Tongue (tissue), 2 donors: ENCODE data around the gene MYO15B. TPM values are rescaled to one million over a fixed set of nuclear protein-coding genes. Genes with fewer than 3 reads are reported as not detected.
"Not testable (repeated sequence)": the region's sequence is repeated elsewhere in the genome, so short reads cannot be mapped to it uniquely, and the experiment has no call there.

Source experiments
- DNase-seq: peaks from one replicate; pipeline ENCODE4 v3.0.0-alpha.2; 2015
- total RNA-seq: library from RNA; depleted of rRNA; stranded (reverse); fragments of >200 nt; gene quantifications from one replicate; pipeline ENCODE4 v1.2.3, GENCODE V29; 2014

Gene MYO15B
- total RNA-seq, 1 donor from 2014 or later, result 63.4 TPM

DNA sequence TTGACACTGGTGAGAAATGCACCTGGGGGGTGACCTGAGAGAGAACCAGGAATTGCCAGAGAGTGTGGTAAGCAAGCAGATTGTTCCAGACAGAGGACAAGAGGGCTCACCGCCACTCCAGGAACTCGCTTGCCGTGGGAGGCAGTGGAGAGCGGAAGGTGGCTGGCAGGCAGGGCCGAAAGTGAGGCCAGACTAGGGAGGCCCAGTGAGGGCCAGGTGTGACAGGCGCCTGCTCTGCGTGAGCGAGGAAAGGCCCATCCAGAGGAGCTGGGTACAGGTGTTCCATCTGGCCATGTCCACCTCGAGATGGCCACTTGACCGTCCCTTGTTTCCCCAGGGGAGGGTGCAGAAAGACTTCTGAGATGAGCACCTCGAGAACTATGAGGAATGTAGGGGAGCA, 11.9 kb upstream of the MYO15B start:
- no peak for DNase-seq

DNA sequence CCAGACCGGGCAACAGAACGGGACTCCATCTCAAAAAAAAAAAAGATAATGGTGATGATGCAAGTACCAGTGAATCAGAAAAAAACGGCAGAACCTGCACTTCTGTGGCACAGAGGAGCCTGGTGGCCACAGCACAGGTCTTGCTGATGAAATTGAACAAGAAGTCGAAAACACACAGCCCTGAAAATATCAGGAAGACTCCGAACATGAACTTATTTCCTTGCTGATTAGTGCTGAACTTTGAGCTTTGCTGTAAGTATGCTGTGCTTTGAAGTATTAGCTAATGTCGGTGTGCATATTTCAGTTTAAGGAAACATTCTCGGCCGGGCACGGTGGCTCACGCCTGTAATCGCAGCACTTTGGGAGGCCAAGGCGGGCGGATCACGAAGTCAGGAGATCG, 10.9 kb upstream of the MYO15B start:
- no peak for DNase-seq

DNA sequence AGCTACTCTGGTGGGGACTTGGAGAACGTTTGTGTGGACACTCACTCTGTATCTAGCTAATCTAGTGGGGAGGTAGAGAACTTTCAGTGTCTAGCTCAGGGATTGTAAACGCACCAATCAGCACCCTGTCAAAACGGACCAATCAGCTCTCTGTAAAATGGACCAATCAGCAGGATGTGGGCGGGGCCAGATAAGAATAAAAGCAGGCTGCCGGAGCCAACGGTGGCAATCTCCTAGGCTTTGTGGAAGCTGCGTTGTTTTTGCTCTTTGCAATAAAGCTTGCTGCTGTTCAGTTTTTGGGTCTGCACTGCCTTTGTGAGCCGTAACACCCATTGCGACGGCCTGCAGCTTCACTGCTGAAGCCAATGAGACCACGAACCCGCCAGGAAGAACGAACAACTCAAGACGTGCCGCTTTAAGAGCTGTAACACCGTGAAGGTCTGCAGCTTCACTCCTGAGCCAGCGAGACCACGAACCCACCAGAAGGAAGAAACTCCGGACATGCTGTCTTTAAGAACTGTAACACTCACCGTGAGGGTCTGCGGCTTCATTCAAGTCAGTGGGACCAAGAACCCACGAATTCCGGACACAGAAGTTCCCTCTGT, 6.4 kb upstream of the MYO15B start:
- not testable (repeated sequence) for DNase-seq

DNA sequence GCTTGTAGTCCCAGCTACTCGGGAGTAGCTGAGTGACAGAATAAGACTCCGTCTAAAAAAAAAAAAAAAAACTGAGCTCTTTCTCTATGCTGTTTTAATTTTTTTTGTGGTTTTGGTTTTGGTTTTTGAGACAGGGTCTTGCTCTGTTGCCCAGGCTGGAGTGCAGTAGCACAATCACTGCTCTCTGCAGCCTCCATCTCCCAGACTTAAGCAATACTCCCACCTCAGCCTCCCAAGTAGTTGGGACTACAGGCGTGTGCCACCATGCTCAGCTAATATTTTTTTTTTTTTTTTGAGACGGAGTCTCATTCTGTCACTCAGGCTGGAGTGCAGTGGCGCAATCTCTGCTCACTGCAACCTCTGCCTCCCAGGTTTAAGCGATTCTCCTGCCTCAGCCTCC, 4.4 kb upstream of the MYO15B start:
- not testable (repeated sequence) for DNase-seq

DNA sequence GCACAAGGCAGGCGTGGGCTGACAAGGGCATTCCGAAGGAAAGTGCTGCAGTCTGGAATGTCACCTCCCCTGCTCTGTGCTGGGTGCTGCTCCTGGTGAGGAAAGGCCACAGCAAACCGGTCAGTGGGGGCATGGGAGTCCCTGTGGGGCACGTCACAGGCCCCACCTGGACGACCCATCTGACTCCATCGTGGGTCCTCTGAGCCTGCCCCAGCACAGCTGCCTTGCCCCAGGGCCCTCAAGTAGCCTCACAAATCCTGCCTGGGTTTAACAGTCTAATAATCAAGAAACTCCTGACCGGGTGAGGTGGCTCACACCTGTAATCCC, 2.8 kb upstream of the MYO15B start:
- DNase-seq, result no peak

DNA sequence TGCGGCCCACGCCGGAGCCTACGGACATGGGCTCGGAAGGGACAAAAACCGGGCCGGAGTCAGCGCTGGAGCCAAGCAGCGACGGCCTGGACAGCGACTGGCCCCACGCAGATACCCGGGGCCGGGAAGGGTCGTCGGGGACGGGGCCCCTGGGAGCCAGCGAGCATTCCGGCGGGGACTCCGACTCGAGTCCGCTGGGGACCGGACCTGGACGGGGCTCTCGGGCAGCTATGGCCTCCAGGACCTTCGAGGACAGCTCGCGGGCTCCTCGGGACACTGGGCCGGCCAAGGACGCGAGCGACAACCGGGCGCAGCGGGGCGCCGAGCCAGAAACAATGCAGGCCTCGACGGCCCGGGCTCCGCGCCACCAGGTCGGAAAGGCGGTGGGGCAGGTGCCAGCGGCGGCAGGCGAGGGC, 1.0 kb downstream of the MYO15B start:
- DNase-seq, result no peak

DNA sequence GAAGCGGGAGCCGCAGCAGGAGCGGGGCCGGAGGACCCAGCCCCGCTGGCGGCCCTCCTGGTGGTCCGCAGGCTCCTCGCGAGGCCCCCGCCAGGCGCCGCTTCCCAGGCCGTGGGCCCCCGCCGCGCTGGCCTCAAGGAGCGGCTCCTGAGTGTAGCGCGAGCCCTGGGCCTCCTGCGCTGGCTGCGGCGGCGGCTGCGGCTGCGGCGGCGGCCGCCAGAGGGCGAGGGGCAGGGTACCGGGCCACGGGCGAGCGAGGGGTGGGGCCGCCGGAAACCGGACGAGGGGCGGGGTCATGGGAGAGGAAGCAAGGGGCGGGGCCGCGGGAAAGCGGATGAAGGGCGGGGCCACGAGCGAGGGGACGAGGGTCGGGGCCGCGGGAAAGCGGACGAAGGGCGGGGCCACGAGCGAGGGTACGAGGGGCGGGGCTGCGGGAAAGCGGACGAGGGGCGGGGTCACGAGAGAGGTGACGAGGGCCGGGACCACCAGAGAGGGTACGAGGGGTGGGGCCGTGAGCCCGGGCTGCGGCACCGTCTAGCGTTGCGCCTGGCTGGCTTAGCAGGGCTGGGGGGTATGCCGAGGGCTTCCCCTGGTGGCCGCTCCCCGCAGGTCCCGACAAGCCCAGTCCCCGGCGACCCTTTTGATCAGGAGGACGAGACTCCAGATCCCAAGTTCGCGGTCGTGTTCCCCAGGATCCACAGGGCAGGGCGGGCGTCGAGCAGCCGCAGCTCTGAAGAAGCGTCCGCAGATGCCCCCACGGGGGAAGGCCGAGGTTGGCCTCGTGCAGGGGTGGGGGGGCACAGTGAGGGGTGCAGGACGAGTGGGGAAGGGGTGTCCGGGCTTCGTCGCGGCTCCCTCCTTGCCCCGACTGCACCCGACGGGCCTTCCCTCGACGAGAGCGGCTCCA, 1.7 kb downstream of the MYO15B start:
- DNase-seq, result peak; percentile 97

DNA sequence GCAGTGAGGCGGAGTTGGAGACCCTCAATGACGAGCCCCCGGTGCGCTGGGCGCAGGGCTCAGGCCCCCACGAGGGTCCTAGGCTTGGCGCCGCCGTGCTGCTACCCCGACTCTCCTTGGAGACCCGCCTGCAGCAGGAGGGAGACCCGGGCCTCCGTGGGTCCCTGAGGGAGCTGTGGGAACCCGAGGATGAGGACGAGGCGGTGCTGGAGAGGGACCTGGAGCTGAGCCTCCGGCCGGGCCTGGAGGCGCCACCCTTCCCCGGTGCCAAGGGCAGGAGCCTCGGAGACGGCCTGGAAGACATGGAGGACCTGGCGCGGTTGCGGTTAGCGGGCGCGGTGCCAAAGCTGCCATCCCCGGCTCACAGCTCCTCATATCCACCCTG, 2.3 kb downstream of the MYO15B start:
- no peak for DNase-seq

DNA sequence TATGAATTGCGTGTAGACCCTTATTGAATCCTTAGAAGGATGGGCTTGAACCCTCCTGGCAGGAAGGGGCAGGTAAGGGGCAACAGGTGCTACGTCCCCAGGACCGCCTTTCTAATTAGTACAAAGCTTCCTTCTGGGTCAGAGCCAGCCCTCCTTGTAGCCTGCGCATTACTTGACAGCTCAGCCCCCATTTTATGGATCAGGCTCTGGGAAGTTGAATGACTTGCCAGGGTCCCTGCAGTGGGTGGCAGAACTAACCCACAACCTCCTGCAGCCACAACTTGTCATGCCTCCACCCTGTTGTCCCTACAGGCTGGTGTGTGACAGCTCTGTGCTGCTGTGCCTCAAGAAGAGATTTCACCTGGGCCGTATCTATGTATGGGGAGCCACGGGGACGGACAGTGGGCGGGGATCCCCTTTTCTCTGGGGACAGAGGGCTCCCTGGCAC, 2.7 kb downstream of the MYO15B start:
- DNase-seq, result no peak

DNA sequence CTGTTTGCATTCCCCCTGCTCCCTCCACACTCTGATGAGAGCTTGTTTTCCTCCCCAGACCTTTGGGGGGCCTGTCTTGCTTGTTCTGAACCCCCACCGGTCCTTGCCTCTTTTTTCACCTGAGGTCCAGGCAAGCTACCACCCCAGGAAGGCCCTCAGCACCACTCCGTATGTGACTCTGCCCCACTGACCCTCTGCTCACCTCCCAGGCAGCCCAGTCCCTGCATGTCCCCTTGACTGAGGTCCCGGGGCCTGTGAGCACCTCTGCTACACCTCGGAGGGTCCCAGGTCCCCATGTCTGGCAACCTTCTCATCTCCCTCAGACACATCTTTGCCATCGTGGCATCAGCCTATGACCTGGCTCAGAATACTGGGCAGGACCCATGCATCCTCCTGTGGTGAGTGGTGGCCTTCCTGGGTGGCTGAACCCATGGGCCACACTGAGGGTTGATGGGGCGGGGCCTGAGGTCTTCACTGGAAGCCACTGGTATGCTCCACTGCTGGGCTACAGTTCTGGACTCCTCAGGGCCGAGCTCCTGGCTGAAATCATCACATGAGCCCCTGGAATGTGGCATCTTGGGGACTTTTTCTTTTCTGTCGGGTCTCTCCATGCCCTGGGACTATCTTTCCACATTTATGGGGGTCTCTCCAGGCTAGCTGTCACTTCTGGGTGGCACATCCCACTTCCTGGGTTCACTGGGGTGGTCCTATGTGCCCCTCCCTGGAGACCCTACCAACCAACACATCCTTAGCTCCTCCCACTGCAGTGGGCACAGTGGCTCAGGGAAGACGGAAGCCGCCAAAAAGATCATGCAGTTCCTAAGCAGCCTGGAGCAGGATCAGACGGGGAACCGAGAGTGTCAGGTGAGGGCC, 3.5 kb downstream of the MYO15B start:
- DNase-seq, result no peak

DNA sequence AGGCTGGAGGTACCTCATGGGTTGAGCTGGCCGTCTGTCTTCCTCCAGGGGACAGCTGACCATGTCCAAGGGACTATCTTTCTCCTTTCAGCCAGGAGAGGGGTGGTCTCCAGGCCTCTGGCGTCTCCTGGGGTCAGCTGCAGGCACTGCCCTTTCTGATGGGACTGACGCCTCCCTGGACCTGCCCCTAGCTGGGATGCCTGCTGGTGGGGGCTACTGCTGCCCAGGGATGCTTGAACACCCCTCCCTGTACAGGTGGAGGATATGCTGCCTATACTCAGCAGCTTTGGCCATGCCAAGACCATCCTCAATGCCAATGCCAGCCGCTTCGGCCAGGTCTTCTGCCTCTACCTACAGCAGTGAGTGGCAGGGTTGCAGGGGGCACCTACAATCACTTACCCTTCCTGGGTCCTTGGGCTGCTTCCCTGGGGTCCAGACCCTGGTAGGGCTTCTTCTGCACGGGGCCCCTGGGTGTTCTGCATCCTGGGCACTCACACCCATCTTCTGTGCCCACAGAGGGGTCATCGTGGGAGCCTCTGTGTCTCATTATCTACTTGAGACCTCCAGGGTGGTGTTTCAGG, 4.2 kb downstream of the MYO15B start:
- no peak for DNase-seq

DNA sequence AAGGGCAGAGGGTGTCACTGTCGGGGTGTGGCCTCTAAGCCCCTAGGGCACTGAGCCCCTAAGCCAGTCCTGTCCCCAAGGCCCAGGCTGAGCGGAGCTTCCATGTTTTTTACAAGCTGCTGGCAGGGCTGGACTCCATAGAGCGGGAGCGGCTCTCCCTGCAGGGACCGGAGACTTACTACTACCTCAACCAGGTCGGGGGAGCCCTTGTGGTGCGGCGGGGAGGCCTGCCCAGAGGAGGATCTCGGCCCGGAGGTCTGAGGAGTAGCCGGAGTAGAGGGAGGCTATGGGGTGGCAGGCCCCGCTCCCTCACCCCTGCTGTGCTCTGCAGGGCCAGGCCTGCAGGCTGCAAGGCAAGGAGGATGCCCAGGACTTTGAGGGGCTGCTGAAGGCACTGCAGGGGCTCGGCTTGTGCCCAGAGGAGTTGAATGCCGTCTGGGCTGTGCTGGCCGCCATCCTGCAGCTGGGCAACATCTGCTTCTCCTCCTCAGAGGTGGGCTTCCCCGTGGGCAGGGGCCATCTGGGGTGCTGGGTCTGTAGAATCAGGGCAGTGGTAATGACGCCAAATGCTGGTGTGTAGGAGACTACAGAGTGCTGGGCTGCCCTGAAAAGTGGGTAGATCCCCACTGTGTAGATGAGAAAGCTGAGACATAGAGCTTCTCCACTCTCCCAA, 4.9 kb downstream of the MYO15B start:
- no peak for DNase-seq

DNA sequence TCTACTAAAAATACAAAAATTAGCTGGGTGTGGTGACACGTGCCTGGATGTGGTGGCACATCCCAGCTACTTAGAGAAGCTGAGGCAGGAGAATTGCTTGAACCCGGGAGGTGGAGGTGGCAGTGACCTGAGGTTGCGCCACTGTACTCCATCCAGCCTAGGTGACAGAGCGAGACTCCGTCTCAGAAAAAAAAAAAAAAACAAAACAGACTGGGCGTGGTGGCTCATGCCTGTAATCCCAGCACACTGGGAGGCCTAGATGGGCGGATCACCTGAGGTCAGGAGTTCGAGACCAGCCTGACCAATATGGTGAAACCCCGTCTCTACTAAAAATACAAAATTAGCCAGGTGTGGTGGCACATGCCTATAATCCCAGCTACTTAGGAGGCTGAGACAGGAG, 5.8 kb downstream of the MYO15B start:
- not testable (repeated sequence) for DNase-seq

DNA sequence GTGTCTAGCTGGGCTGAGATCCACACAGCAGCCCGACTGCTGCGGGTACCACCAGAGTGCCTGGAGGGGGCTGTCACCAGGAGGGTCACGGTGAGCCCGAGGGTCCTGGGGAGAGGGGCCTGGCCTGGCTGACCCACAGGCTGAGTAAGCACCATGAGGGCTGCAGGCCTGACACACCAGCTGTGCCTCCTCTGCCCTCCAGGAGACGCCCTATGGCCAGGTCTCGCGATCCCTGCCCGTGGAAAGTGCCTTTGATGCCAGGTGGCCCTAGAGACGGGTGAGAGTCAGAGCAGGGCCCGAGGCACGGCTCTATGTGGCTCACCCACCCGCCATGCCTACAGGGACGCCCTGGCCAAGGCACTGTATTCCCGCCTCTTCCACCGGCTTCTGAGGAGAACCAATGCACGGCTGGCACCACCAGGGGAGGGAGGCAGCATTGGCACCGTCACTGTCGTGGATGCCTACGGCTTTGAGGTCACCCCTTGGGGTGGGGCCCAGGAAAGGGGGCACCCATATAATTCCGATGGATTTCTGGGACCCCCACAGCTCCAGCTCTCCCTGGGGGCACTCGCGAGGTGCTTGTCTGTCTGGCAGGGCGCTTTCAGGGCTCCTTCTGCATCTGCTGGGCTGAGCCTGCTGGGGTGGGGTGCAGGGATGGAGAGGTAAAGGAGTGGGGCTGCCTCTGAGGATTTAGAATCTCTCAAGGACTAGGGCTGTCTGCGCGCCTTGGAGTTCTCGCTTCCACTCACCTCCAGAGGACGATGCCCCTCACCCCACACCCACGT, 7.1 kb downstream of the MYO15B start:
- DNase-seq, result no peak

DNA sequence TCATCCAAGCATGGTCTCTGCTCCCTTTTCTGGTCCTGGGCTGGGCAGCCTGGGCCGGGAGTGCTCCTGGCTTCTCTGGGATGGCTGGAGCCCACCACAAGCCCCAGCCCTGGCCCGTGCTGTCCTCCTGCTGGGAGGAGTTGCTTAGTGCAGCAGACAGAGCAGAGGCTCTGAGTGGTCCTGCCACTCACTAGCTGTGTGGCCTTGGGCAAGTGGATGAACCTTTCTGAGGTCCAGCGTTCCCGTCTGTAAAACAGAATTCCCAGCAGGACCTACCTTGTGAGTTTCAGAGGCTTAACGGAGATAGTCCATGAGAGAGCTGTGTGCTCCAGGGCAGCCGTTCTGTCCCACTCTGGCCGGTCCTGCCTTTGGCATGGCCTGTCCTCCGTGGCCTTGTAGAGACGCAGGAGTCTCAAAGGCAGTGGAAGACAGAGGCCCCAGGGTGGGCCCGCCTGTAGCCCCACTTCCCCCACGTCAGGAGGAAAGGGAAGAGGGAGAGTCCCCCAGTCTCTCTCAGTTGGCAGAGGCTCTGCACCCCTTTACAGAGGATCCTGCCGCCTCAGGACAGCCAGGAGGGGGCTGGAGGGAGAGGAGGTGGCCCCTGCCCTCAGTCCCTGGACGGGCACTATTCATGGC, 7.8 kb downstream of the MYO15B start:
- no peak for DNase-seq

DNA sequence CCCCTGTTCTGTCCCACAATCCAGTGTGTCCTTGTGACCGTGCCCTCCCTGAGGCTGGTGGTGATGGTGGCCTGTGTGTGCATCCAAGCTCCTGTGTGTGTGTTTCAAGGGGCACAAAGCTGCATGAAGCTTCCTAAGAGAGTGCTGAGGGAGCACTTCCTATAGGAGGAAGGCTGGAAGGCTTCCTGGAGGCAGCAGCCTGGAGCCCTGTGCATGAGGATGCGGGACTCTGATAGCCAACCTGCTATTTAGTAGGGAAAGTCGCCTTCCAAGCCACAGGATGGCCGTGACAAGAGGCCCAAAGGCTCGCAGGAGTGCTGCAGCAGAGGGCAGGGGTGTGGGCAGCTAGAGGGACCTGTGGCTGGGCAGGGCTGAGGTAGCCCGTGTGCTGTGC, 8.3 kb downstream of the MYO15B start:
- DNase-seq, result no peak

DNA sequence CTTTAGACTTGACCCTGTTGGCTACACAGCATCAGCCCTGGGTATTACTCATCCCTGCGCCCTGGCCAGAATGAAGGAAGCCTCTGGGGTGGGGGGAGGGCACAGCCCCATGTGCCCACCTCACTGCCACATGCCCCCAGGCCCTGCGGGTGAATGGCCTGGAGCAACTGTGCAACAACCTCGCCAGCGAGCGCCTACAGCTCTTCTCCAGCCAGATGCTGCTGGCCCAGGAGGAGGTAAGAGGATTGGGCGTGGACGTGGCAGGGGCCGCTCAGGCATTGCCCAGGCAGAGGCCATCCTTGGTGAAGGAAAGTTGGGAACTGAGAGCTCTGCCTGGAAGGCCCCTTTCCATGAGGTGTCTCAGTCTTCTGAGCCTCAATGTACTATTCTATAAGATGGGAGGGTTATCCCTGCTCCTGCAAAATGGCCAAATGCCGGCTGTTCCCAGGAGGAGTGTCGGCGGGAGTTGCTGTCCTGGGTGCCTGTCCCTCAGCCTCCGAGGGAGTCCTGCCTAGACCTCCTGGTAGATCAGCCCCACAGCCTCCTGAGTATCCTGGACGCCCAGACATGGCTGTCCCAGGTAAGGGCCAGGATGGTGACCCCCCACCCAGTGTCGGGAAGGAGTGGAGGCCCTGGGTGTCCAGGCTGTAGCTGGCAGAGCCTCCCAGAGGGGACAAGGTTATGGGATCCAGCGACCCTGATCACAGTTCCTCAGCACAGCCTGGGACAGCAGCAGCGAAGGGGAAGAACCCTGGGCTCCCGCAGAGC, 8.9 kb downstream of the MYO15B start:
- no peak for DNase-seq

DNA sequence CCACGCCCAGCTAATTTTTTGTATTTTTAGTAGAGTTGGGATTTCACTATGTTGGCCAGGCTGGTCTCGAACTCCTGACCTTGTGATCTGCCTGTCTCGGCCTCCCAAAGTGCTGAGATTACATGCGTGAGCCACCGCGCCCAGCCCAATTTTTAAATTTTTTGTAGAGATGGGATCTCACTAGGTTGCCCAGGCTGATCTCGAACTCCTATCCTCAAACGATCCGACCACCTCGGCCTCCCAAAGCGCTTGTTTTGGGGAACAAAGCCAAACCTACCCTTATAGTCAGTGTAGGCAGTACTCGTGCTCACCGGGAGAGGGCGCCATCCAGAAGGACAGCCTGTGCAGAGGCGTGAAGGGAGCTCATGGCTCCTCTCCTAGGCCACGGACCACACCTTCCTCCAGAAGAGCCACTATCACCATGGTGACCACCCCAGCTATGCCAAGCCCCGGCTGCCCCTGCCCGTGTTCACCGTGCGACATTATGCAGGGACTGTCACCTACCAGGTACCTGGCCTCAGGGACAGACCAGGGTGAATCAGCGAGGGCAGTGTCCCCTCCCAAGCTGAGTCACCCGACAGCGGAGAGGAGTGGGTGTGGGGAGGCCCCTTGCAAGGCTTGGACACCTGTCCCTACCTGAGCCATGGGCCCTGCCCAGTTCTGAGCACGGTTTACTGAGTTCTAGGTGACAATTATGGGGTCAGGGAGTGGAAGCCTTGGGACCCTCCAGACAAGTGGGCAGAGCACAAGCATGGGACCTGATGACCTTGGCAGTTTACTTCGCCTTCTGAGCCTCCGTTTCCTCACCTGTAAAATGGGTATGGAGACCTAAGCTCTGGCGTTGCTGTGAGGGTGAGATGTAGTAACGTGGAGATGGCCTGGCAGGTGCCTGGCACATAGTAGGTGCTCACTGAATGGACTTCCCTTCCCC, 13.7 kb downstream of the MYO15B start:
- peak; percentile 39 for DNase-seq

DNA sequence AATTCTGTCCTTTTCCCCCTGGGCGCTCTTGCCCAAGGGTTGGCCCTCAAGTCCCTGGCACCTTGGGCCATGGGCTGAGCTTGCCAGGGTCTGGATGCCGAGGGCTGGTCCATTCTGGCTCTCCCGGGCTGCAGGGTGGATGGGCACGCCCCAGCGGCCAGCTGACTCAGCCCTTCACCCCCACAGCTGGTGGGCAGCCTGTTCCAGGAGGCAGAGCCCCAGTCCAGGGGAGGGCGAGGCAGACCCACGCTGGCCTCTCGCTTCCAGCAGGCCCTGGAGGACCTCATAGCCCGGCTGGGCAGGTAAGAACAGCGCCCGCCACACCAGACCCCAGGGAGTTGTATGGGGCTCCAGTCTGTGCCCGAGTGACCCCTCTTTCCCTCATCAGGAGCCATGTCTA, 15.0 kb downstream of the MYO15B start:
- DNase-seq, result no peak
